Right lobe of liver (tissue), 4 donors: ENCODE measurements around the gene GLS.

Experiments used
- CTCF ChIP-seq, 4 donors: fragments of 200-600 bp in 3 of 4; fragments of 450-650 bp in 1 of 4; IDR thresholded peaks; one replicate each; pipeline versions ENCODE4 v1.5.1 to v1.8.0; 2016 to 2022; ENCODE audit warnings: antibody characterized with exemption in 4 of 4, mild to moderate bottlenecking in 2 of 4
- POLR2A ChIP-seq: fragments of 450-650 bp; IDR thresholded peaks from one replicate; pipeline ENCODE4 v1.6.1; 2017; ENCODE audit warnings: antibody characterized with exemption, mild to moderate bottlenecking
- donor health status: DM: no; HTN: no; CAD: no.
- donor health status: DM: no; HTN: no; CAD: no.
- donor health status: DM: no; HTN: yes; CAD: no.

DNA sequence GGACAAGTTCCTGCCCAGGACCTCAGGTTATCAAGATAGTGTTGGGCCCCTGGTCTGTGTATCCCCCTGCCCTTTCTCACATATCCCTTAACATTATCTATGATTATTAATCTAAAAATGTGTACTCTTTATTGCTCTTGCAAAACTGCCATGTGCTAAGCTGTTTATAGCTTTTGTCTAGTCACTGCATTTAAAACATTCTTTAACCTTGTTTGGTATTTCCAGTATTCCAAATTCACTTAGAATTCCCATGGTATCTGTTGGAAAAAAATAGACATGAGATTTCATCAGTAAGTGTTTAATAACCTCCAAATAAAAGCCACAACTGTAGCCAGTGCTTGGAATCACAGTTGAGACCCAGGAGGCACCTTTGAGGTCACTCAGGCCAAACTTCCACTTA lies 16.2 kb upstream of the GLS start:
- no peak for TF ChIP-seq CTCF (IDR thresholded peaks at IDR 0.05)
- no peak for TF ChIP-seq POLR2A
